ENCODE results near the gene TIPRL.

TIPRL gene

DNA sequence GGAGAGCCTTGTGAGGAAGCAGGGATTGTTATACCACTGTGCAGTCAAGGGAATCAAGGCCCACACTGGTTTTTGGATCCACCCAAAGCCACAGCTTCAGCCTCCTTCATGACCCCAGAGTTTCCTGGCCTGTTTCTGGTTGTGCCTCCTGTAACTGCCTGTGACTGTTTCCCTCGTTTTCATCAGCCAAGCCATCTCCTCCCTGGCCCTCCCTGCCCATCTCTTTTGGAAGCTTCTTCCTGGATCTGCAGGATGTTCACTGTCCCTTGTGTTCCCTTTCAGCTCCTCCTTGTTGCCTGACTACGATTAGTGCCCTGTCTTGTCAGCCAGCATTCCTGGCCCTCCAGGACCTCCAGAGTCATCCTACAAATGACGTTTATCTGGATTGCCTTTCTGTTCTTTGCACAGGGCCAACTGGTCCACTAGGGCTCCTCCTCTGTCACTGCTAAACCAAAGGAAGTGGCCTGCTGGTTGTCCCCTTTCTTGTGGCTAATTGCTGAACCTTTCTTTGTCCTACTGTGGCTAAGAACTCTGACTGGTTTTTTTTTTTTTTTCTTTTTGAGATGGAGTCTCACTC lies 65.0 kb downstream of the TIPRL start:
- DNase-seq (ENCODE audit: low spot score), result no peak
- TF ChIP-seq, protein P1, sequence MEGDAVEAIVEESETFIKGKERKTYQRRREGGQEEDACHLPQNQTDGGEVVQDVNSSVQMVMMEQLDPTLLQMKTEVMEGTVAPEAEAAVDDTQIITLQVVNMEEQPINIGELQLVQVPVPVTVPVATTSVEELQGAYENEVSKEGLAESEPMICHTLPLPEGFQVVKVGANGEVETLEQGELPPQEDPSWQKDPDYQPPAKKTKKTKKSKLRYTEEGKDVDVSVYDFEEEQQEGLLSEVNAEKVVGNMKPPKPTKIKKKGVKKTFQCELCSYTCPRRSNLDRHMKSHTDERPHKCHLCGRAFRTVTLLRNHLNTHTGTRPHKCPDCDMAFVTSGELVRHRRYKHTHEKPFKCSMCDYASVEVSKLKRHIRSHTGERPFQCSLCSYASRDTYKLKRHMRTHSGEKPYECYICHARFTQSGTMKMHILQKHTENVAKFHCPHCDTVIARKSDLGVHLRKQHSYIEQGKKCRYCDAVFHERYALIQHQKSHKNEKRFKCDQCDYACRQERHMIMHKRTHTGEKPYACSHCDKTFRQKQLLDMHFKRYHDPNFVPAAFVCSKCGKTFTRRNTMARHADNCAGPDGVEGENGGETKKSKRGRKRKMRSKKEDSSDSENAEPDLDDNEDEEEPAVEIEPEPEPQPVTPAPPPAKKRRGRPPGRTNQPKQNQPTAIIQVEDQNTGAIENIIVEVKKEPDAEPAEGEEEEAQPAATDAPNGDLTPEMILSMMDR (IDR thresholded peaks at IDR 0.05; ENCODE audit: borderline replicate concordance, control extremely low read depth, extremely low read depth, insufficient read depth, missing control alignments), result no peak
- in situ Hi-C loops (cut with MboI; ENCODE audit: low sequenced_read_pairs, unreplicated experiment), result no loop called here

DNA sequence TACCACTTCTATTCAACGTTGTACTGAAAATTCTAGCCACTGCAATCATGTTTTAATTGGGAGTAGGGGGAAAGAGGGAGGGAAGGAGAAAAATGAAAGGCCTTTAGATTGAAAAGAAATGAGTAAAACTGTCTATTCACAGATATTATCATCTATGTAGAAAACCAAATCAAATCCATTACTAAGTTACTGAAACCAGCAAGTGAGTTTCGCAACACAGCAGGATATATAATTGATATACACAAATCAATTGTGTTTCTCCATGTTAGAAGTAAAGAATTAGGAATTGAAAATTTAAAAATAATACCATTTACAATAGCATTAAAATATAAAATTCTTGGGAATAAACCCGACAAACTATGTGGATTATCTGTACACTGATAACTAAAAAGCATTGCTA lies 66.3 kb downstream of the TIPRL start:
- in situ Hi-C loops (cut with MboI; ENCODE audit: low sequenced_read_pairs, unreplicated experiment), result no loop called here
- TF ChIP-seq, protein P1 (IDR thresholded peaks at IDR 0.05; ENCODE audit: borderline replicate concordance, control extremely low read depth, extremely low read depth, insufficient read depth, missing control alignments), result no peak
- no peak for DNase-seq (ENCODE audit: low spot score)

DNA sequence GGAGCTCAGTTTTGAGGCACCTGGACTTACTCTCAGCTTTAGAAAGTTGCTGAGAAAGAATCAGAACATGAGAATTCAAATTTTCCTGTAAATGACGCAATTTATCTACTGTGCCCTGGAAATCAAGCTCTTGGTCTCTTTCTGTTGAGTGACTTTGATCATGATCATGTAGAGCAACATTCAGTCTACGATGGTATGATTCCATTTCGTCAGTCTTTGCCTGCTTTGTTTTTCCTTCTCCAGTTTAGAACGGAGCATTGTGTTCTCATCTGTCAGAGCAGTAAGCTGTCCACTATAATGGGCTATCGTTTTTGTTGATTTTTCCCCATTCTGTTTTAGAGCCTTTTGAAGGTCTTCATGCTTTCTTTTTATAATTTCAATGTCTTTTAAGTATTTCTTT lies 67.7 kb downstream of the TIPRL start:
- in situ Hi-C loops (cut with MboI; ENCODE audit: low sequenced_read_pairs, unreplicated experiment), result no loop called here
- TF ChIP-seq, protein P1 (IDR thresholded peaks at IDR 0.05; ENCODE audit: borderline replicate concordance, control extremely low read depth, extremely low read depth, insufficient read depth, missing control alignments), result no peak
- no peak for DNase-seq (ENCODE audit: low spot score)
